Stimulated activated naive CD4-positive, alpha-beta T cell treated with Interleukin-2 at 50 U/mL for 16 hours (primary cell): ENCODE measurements around the gene TTC39C.
"Not testable (repeated sequence)": the region's sequence is repeated elsewhere in the genome, so short reads cannot be mapped to it uniquely, and the experiment has no call there.

ENCODE experiments used
- DNase-seq: peaks from one replicate; lab custom pipeline; 2025; lab: John Stamatoyannopoulos, UW

The TTC39C gene

DNA sequence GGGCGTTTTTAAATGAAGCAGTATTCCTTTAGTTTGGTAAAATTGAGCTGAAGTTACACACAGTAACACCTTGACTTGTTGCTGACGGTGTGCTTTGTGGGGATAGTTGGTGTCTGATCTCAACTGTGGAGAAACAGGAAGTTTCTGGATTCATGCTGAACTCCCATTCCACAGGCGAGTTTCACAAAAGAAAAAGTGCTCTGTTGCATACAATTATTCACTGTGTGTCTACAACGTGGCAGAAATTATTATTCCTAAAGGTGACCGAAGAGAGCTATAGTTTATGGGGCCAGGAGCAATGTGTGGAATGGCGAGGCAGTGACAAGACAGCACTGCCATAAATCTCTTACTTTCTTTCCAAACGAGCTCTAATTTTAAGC, 123.8 kb downstream of the TTC39C start:
- DNase-seq = no peak

DNA sequence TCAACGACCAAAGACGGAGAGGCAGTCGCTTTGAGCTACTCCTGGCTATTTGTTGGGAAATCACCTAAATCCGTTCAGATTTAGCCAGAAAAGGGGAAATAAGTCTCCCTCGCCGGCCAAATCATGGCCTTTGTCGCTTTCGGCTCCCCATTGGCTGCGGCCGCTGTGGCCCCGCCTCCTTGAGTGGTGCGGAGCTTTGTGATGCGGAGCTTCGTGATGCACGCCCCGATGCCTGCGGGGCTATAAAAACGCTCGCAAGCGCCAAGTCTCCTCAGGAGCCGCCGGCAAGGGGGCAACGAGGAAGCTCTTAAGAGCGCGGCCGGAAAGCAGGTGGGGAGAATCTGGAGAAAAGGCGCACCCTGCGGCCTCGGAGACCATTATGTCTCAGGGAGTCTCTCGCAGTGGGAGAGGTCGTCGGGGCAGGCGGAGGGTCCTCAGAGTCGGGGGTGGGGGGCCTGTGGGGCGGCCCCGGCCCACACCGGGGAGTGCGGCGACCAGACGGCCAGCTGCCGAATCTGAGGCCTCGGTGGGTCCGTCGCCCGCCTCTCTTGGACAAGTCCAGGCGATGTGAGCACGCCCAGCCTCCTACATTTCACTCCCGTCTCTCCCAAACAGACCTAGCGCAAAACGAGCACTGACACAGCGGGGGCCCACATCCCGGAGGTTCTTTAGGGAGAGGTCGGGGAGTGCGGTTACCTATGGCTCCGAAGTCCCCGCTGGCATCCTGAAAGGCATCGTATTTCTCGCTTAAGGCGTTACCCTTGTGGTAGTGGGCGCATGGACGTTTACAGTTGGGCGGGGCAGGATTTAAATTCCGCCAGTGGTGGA, 124.4 kb downstream of the TTC39C start, which contains the start of gene CABYR:
Gene CABYR (plus strand): TSS at position 274 of the 828 bp plus-strand sequence. CDS start 4,053 bp downstream, outside the sequence.
- DNase-seq = peak; percentile 75

DNA sequence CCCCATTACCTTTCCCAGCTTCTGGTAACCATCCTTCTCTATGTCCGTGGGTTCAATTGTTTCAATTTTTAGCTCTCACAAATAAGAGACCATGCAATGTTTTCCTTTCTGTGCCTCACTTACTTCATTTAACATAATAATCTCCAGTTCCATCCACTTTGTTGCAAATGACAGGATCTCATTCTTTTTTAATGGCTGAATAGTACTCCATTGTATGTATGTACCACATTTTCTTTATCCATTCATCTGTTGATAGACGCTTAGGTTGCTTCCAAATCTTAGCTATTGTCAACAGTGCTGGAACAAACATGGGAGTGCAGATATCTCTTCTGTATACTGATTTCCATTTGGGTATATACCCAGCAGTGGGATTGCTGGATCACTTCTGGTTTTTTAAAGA, 126.1 kb downstream of the TTC39C start:
- no peak for DNase-seq

DNA sequence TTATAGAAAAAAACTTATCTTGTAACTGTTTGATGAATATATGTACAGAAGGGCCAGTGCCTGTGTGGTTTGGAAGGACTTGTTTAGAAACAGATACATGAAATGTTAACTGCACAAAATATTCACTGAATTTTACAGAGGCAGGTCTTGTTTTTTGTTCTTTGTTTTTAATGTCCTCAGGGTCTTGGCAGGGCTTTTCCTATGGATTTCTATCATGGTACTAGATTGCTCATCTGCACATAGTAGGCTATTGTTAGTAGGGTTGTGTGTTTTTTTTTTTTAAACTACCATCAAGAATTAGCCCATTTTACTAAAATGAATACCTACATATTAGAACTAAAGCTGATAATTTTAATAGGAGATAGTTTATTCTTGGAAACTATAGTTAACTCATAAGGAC, 127.8 kb downstream of the TTC39C start:
- no peak for DNase-seq

DNA sequence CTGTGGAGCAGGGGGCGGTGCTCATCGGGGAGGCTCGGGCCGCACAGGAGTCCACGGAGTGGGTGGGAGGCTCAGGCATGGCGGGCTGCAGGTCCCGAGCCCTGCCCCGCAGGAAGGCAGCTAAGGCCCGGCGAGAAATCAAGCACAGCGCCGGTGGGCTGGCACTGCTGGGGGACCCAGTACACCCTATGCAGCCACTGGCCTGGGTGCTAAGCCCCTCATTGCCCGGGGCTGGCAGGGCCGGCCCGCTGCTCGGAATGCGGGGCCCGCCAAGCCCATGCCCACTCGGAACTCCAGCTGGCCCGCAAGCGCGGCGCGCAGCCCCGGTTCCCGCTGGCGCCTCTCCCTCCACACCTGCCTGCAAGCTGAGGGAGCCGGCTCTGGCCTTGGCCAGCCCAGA, 135.0 kb downstream of the TTC39C start:
- DNase-seq = not testable (repeated sequence)

DNA sequence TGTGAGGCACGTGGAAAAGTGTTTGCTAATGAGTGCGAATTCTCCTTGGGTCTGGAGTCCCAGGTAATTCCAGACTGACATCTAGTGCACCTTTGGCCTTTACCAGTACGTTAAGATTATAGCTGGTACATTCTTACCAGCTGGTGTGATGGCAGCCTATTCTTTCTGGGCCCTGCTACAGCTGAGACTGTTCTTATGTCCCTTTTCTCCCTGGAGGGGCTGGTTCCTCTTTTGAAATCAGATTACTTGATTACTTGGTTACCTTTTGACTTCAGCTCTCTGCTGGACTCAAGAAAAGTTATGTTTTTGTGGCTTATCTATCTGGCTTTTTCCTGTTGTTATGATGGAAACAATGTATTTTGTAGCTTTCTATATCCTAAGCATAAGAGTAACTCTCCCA, 138.8 kb downstream of the TTC39C start:
- DNase-seq = no peak

DNA sequence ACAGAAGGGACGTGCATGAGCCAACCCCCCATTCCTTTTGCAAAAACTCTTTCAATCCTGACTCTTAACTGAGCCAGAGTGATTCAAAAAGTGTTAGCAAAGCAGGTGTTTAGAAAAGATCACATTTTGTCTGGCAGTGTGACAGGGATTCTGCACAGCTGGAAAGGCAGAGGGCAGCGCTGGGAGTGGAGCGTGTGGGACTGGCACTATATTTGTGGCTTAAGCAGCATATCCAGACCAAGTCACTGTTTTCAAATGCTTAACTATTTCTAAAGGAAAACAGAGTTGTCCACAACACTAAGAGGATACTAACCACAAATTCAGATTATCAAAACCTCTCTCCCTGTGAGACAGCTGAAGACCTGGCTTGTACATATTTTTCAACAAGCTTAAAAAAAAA, 143.3 kb downstream of the TTC39C start:
- DNase-seq = no peak

DNA sequence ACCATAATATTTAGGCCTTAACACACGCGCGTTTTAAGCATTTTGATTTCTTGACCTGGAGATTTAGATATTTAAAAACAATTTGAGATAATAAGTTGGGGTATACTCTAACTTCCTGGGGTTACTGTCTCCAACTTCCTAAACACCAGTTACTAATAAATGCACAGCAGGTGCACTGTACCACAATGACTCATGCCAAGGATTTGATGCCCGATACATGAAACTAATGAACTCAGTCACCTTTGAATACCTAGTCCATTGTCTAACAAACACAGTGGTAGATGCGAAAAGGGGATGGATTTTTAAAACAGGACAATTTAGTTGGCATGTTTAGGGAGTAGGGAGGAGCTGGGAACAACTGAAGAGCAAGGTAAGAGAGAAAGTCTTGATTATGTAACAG, 145.5 kb downstream of the TTC39C start:
- no peak for DNase-seq

DNA sequence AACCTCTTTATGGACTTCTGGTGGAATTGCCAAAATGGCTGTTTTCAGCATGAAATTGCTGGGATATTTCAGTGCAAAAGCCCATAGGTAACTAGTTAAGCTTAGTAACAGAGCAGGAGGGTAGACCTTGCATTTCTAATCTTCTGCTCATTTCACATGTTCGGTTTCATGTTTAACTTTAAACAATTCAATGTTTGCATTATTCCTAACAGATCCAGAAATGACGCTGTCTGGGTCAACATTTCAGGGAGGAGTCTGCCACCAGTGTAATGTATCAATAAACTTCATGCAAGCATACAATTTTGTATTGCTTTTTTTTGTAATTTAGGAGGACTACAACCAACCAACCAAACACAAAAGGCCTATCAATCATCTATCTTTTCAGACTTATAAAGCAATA, 146.8 kb downstream of the TTC39C start:
- DNase-seq = no peak

DNA sequence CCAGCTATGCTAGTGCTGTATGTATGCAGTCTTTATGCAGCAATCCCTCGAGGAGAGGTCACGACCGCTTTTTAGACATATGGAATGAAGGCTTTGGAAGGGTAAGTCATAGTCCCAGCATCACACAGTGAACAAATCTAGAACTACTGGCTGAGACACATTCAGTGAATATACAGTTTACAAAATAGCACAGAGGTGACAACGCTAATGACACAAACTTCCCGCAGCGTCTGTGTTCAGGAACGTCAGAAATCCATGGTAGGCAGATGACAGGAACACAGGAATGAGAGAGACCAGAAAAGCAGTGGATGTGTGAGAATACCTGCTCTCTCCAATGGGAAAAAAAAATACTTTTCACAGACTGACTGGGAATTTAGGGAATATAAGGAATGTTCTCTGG, 153.9 kb downstream of the TTC39C start:
- DNase-seq = no peak

DNA sequence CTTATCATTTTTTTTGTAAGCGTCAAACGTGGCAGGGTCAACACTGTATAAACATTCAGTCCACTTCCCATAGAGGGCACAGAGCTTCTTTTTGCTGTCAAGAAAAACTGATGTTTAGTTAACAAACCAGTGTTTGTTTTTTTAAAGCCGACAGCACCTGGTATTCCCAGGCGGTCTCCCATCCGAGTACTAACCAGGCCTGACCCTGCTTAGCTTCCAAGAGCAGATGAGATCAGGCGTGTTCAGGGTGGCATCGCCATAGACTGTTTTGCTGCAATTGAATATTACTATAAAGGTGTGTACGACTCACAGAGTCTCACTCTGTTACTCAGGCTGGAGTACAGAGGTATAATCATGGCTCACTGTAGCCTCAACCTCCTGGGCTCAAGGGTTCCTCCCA, 155.8 kb downstream of the TTC39C start:
- no peak for DNase-seq

DNA sequence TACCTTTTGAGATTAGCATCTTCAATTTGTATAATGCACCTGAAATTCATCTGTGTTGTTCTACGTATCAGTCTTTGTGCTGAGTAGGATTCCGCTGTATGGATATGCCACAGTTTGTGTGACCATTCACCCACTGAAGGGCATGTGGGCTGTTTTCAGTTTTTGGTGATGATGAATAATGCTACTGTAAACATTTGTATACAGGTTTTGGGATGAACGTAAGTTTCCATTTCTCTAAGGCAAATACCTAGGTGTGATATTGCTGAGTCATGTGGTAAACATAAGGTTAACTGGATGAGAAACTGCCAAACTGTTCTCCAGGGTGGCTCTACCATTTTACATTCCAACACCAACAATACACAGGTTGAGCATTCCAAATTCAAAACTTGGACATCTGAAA, 159.4 kb downstream of the TTC39C start:
- DNase-seq = no peak

DNA sequence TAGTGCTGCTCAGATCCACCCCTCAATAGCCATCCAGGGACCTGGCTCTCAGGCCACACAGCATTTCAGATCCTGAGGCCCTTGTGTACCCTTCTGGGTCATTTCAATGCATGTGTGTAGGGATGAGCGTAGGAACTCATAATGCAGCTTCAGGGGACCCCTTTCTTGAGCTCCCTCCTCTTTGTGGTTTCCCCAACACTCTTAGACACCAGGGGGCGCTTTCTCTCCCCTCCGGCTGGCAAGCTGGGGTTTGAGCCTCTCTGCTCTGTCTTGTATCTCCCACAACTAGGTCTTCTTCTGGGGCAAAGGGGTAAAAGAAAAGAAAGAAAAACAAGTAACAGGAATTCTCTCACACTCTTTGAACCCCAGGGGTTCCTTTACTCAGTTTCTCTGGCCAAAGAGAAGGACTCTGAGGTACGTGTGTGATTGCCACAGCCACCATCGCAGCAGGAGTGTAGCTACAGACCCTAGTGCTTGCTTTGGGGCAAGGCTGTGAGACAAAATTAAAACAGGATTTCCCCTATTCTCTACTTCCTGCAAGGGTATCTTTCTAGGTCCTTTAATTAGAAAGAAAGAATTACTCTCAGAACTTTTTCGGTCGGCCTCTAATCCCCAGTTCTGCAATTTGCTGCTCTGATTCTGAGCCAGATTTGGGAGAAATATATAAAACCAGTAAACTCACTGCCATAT, 162.3 kb downstream of the TTC39C start:
- peak; percentile 0 for DNase-seq

DNA sequence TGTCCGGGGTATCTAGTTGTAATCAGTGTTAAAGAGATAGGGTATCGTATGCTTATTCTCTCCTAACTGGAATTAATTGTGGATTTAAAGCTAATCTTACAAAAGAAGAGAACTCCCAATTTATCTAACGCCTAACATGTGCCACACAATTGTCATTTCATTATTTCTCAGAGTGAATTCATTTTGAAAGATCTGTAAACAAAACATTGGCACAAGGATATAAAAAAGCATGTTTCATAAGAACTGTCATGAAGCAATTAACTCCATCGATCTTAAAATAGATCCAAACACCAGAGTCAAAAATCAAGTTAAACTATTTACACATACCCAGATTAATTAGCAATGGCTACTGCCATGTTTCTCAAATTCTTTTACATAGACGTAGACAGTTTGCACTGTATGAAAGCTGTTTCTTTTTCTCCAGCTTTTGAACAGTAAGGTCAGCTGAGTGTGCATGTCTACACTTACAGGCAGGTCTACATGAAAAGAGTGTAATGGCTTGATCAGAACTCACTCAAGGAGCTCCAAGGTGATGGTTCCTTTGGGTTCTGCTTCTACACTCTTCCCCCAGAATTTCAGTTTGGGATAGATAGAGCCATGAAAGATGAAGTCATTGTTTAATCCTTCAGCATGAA, 163.1 kb downstream of the TTC39C start:
- DNase-seq = no peak

DNA sequence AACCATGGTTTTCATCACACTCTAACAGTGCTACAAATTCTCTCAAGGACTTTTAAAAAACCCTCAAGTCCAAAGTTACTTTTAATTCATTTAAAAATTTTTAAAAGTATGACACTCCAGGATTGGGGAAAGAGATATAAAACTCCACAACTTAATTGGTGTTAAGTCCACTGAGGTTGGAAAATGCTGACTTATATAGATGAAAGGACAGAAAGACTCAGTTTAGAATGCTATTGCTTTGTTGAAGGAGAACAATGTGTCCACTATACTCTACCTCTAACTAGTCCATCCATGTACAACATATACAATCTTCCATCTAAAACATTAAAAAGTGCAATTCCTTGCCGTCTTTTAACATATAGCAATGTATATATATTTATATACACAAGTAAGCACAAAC, 165.5 kb downstream of the TTC39C start:
- DNase-seq = no peak

DNA sequence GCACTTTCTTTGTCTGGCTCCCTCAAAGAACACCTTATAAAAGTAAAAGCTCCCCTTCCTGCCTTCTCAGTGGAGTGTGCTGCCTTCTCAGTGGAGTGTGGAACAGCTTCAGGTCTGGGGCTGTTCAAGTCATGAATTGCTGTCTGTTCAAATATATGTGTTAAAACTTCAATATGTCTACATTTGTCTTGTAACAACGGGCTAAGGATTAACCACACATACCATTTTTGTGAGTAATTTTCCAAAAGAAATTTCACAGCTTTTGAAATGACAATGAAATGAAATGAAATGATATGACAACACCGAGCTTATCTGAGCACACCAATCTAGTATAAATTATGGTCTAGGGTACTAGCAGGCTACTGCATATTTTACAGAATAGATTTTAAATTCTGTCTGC, 167.3 kb downstream of the TTC39C start:
- DNase-seq = no peak
